IgD-negative memory B cell (primary cell): ENCODE results near the gene ARFGAP2. TPM values are rescaled to one million over a fixed set of nuclear protein-coding genes. Genes with fewer than 3 reads are reported as not detected.
"Not testable (repeated sequence)": the region's sequence is repeated elsewhere in the genome, so short reads cannot be mapped to it uniquely, and the experiment has no call there.

Experiments used
- H3K27ac Mint-ChIP-seq, 3 donors: one replicate each; pipeline ENCODE4 v1.8.0; 2020 to 2022; ENCODE audit warnings: mild to moderate bottlenecking in 3 of 3, mixed read lengths in 3 of 3, moderate library complexity in 1 of 3
- H3K27me3 Mint-ChIP-seq: one replicate; pipeline ENCODE4 v1.8.0; 2021; ENCODE audit warnings: mixed read lengths
- H3K36me3 Mint-ChIP-seq: one replicate; pipeline ENCODE4 v1.8.0; 2020; ENCODE audit warnings: mild to moderate bottlenecking, mixed read lengths
- H3K4me1 Mint-ChIP-seq, 3 donors: one replicate each; pipeline ENCODE4 v1.8.0; 2020 to 2022; ENCODE audit warnings: mixed read lengths in 3 of 3, mild to moderate bottlenecking in 1 of 3
- H3K4me3 Mint-ChIP-seq, 4 donors: one replicate each; pipeline ENCODE4 v1.8.0; 2020 to 2022; ENCODE audit warnings: mild to moderate bottlenecking in 4 of 4, mixed read lengths in 4 of 4, moderate library complexity in 3 of 4
- H3K9me3 Mint-ChIP-seq, 3 donors: one replicate each; pipeline ENCODE4 v1.8.0; 2020 to 2021; ENCODE audit warnings: mixed read lengths in 3 of 3, mild to moderate bottlenecking in 1 of 3
- polyA plus RNA-seq: library from polyadenylated mRNA; unstranded; fragments of 300-500 nt; fragmentation: Illumina TruSeq; gene quantifications from one replicate; pipeline ENCODE4 v1.2.3, GENCODE V29; 2021

ARFGAP2 gene
- polyA plus RNA-seq, 1 donor from 2014 or later = 98.6 TPM

DNA sequence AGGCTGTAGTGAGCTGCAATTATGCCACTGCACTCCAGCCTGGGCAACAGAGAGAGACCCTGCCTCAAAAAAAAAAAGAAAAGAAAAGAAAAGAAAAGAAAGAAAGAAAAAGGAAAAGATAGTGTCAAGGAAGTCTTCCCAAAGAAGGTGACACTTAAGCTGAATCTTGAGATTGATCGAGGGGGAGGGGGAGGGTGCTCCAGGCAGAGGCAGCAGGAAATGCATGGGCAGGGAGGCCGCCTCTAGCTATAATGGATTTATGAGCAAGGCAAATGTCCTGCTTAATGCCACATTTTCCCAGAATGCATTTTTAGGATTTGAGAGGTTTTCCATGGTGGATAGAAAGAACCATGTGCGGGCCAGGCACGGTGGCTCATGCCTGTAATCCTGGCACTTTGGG, 24.3 kb upstream of the ARFGAP2 start:
- Mint-ChIP-seq H3K27me3 (no peaks in the 10 kb centered on the region), H3K4me3 (no peak overlapping the region), H3K27ac (no peak overlapping the region), H3K9me3 (no peaks in the 10 kb centered on the region), H3K36me3 (no peaks in the 10 kb centered on the region), H3K4me1 (no peaks in the 10 kb centered on the region)

GRCh38 chr11:47198161-47198560, 21.5 kb upstream of the ARFGAP2 start:
- H3K9me3 Mint-ChIP-seq, H3K4me1 Mint-ChIP-seq, H3K27me3 Mint-ChIP-seq, H3K4me3 Mint-ChIP-seq, H3K36me3 Mint-ChIP-seq: not testable (repeated sequence)
- peak overlapping the region in 1 of 3 donors; percentile 11 for H3K27ac Mint-ChIP-seq

- Mint-ChIP-seq H3K4me1 (no peaks in the 10 kb centered on the region), H3K27ac (no peak overlapping the region), H3K9me3 (no peaks in the 10 kb centered on the region), H3K27me3 (peaks cover 8% of the 10 kb centered on the region), H3K36me3 (peaks cover 1% of the 10 kb centered on the region), H3K4me3 (no peak overlapping the region)
Measured at GRCh38 chr11:47192111-47192510, 15.4 kb upstream of the ARFGAP2 start.

GRCh38 chr11:47191137-47191536, 14.5 kb upstream of the ARFGAP2 start:
- peaks cover 12% of the 10 kb centered on the region for H3K27me3 Mint-ChIP-seq
- H3K27ac Mint-ChIP-seq, H3K36me3 Mint-ChIP-seq, H3K4me1 Mint-ChIP-seq, H3K9me3 Mint-ChIP-seq, H3K4me3 Mint-ChIP-seq: not testable (repeated sequence)

- peaks cover 2 to 4% (median 4%) of the 10 kb centered on the region in 3 donors for H3K4me1 Mint-ChIP-seq
- H3K27me3 Mint-ChIP-seq = peaks cover 18% of the 10 kb centered on the region
- no peaks in the 10 kb centered on the region for H3K36me3 Mint-ChIP-seq
- no peaks in the 10 kb centered on the region for H3K9me3 Mint-ChIP-seq
- H3K4me3 Mint-ChIP-seq = no peak overlapping the region
- H3K27ac Mint-ChIP-seq = no peak overlapping the region
Measured at GRCh38 chr11:47189100-47189834, 12.6 kb upstream of the ARFGAP2 start.

GRCh38 chr11:47188259-47188658, 11.6 kb upstream of the ARFGAP2 start:
- Mint-ChIP-seq H3K4me1 (peaks cover 2 to 4% (median 4%) of the 10 kb centered on the region in 3 donors), H3K9me3 (no peaks in the 10 kb centered on the region), H3K27me3 (peaks cover 24% of the 10 kb centered on the region), H3K27ac (no peak overlapping the region), H3K36me3 (no peaks in the 10 kb centered on the region), H3K4me3 (peak overlapping the region in 2 of 4 donors; percentile 66 to 85)

DNA sequence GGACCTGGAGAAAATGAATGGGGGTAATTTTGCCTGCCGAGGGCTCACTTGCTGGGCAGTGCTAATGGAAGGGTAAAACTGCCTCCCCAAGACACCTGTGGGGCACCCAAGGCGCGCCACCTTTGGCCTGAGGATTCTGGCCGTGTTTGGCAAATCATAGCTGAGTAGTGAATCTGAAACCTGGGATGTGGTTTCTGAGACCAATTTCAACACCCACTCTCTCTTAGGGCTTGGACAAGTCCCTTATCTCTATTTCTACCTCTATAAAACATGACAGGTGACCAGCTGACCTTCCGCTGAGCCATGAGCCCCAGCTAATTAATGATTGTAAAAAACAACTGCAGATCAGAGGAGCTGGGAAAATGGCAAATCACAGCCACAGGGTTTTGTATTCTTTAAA, 11.0 kb upstream of the ARFGAP2 start:
- Mint-ChIP-seq H3K27me3 (peaks cover 24% of the 10 kb centered on the region), H3K9me3 (no peaks in the 10 kb centered on the region), H3K27ac (no peak overlapping the region), H3K4me1 (peaks cover 2 to 4% (median 4%) of the 10 kb centered on the region in 3 donors), H3K36me3 (no peaks in the 10 kb centered on the region), H3K4me3 (peak overlapping the region in 3 of 4 donors; percentile 66 to 85 (median 79))

DNA sequence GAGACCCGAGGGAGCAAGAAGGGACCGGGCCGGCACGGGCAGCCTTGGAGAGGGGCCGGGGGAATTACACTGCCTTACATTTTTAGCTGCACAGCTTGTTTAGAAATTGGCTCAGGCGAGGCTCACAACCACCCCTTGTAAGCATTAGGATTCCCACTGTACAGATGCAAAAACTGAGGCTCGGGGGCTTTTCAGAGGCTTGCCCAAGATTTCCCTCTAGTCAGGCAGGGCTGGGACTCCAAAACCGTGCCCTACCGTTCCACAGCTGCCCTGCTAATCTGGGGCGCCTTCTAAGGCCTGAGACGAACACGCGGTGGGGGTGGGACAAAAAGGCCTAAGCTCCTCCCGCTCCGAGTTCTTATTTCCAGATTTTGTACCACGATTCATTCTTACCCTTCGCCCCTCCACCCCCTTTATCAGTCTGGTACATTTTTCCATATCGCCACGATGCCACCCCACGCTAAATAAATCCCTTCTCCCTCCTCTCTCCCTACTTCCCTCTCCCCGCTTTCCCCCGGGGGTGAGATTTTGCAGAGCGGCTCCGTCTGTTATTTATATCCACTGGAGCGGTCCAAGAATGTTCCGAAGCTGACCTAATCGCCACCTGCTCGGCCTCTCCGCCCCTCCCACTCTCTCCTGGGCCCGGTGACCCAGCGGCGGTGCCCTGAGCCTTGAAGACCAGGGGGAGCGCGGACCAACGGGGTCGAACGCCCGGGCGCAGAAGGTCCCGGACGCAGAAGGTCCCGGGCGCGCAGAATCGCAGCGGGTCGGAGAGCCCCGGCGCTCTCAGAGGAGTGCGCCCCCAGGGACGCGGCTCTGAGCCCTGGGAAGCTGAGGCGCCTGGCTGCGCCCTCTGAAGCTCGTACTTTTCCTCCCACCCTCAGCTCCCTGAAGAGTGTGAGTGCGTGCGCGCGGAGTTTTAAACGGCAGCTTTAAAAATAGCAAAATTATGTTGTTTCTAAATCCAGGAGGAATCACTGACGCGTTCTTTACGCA, 10.3 kb upstream of the ARFGAP2 start:
- Mint-ChIP-seq H3K36me3 (no peaks in the 10 kb centered on the region), H3K9me3 (no peaks in the 10 kb centered on the region), H3K27me3 (peaks cover 24% of the 10 kb centered on the region), H3K27ac (no peak overlapping the region), H3K4me3 (peak overlapping the region; percentile 79 to 92 (median 88)), H3K4me1 (peaks cover 2 to 4% (median 4%) of the 10 kb centered on the region in 3 donors)

GRCh38 chr11:47186076-47186699, 9.5 kb upstream of the ARFGAP2 start, which contains the start of gene PACSIN3:
Gene PACSIN3, minus strand, starts transcription at chr11:47186434. Its CDS starts 3,707 bp downstream, at chr11:47182727.
- no peak within 1 kb of the TSS for H3K27ac Mint-ChIP-seq
- H3K27me3 Mint-ChIP-seq = peaks cover 24% of the 10 kb centered on the region
- no peaks in the 10 kb centered on the region for H3K36me3 Mint-ChIP-seq
- peak within 1 kb of the TSS; percentile 79 to 92 (median 88) for H3K4me3 Mint-ChIP-seq
- peaks cover 2 to 4% (median 4%) of the 10 kb centered on the region in 3 donors for H3K4me1 Mint-ChIP-seq
- no peaks in the 10 kb centered on the region for H3K9me3 Mint-ChIP-seq

GRCh38 chr11:47185305-47186075, 8.8 kb upstream of the ARFGAP2 start:
- H3K27ac Mint-ChIP-seq = no peak overlapping the region
- peaks cover 2 to 4% (median 4%) of the 10 kb centered on the region in 3 donors for H3K4me1 Mint-ChIP-seq
- H3K36me3 Mint-ChIP-seq = no peaks in the 10 kb centered on the region
- no peaks in the 10 kb centered on the region for H3K9me3 Mint-ChIP-seq
- H3K27me3 Mint-ChIP-seq = peaks cover 24% of the 10 kb centered on the region
- H3K4me3 Mint-ChIP-seq = peak overlapping the region in 3 of 4 donors; percentile 58 to 72 (median 60)

DNA sequence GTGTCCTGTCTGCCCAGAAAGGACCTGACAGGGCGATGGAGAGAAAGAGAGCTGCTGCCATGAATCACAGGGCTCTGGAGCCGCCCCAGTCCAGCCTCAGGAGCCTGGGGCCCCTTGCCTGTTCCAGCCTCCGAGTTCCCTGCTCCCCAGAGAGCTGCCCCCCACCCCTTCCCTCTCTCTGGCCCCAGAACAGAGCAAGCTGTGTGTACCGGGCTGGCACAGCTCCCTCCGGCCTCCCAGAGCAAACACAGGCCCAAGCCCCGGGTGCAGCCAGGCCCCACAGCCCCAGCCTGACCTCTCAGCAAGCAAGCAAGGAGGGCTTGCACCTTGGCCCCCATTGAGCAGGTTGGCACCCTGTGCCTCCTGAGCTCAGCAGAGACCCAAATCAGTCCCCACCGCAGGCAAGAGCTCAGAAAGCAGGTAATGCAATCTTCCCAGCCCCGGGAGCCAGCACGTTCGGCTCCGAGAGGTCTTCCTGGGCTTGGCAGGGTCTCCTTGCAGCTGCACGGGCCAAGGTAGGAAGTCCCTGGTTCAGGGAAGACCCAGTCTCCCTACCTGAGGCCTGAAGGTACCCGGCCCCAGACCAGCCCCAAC, 8.1 kb upstream of the ARFGAP2 start:
- H3K4me1 Mint-ChIP-seq = peaks cover 2 to 4% (median 4%) of the 10 kb centered on the region in 3 donors
- H3K36me3 Mint-ChIP-seq = no peaks in the 10 kb centered on the region
- H3K4me3 Mint-ChIP-seq = peak overlapping the region in 3 of 4 donors; percentile 39 to 75 (median 69)
- H3K27ac Mint-ChIP-seq = no peak overlapping the region
- no peaks in the 10 kb centered on the region for H3K9me3 Mint-ChIP-seq
- H3K27me3 Mint-ChIP-seq = peaks cover 24% of the 10 kb centered on the region

DNA sequence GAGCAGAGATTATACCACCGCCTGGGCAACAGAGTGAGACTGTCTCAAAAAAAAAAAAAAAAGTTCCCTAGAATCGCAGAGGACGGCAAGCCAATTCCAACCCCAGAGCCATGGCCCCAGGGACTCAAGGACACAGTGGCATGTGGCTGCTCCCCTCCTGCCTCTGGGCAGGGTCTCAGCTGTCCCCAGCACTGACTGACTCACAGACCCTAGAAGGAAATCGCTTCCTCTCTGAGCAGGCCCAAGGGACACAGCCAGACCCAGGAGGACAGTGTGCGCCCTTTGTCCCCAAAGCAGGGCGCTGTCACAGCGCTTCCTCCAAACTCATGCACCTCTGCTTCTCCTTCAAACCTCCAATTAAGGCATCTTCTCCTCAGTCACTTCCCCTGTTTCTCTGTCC, 7.3 kb upstream of the ARFGAP2 start:
- Mint-ChIP-seq H3K27me3 (peaks cover 24% of the 10 kb centered on the region), H3K36me3 (no peaks in the 10 kb centered on the region), H3K9me3 (no peaks in the 10 kb centered on the region), H3K4me1 (peaks cover 5 to 10% (median 5%) of the 10 kb centered on the region in 3 donors), H3K27ac (peak overlapping the region in 1 of 3 donors; percentile 43), H3K4me3 (peak overlapping the region in 3 of 4 donors; percentile 27 to 69 (median 57))

- Mint-ChIP-seq H3K4me1 (peaks cover 5 to 10% (median 5%) of the 10 kb centered on the region in 3 donors), H3K4me3 (peak overlapping the region in 2 of 4 donors; percentile 57 to 69)
Measured at GRCh38 chr11:47183031-47183856, 6.6 kb upstream of the ARFGAP2 start.

More at GRCh38 chr11:47183031-47183856, 6.6 kb upstream of the ARFGAP2 start:
- Mint-ChIP-seq H3K36me3 (no peaks in the 10 kb centered on the region), H3K27ac (peak overlapping the region in 1 of 3 donors; percentile 43), H3K27me3 (peaks cover 24% of the 10 kb centered on the region), H3K9me3 (no peaks in the 10 kb centered on the region)
